Loucy (cell line): ENCODE measurements around the gene CLSTN2.

Experiments
- H2AFZ ChIP-seq: fragments of 200-600 bp; sonication (generic); 2 replicates; pipeline ENCODE4 v1.6.0; 2016; ENCODE audit warnings: antibody characterized with exemption, mild to moderate bottlenecking, low read length, moderate library complexity
- H3F3A ChIP-seq: fragments of 200-600 bp; 2 replicates; pipeline ENCODE4 v1.6.0; 2016; ENCODE audit warnings: antibody characterized with exemption, low read depth, mild to moderate bottlenecking
- H3K27me3 ChIP-seq: fragments of 200-600 bp; sonication (generic); 2 replicates; pipeline ENCODE4 v1.6.1; 2014; ENCODE audit warnings: low read length, mild to moderate bottlenecking; ENCODE audit not compliant: insufficient read depth, poor library complexity, severe bottlenecking
- H3K36me3 ChIP-seq: fragments of 200-600 bp; sonication (generic); 2 replicates; pipeline ENCODE4 v1.6.1; 2016; ENCODE audit warnings: low read length; ENCODE audit not compliant: insufficient read depth
- H3K4me1 ChIP-seq: fragments of 200-600 bp; sonication (generic); 2 replicates; pipeline ENCODE4 v1.5.1; 2014; ENCODE audit warnings: low read length, mild to moderate bottlenecking; ENCODE audit not compliant: insufficient read depth, poor library complexity, severe bottlenecking
- H3K4me2 ChIP-seq: fragments of 200-600 bp; sonication (generic); 2 replicates; pipeline ENCODE4 v1.6.0; 2014; ENCODE audit warnings: antibody characterized with exemption, low read length, low read depth, mild to moderate bottlenecking; ENCODE audit not compliant: poor library complexity, severe bottlenecking
- H3K4me3 ChIP-seq: fragments of 200-600 bp; sonication (generic); 2 replicates; pipeline ENCODE4 v1.5.1; 2014; ENCODE audit warnings: low read length, mild to moderate bottlenecking, mixed read lengths; ENCODE audit not compliant: poor library complexity, severe bottlenecking
- H3K79me2 ChIP-seq: fragments of 200-600 bp; sonication (generic); 2 replicates; pipeline ENCODE4 v1.6.1; 2014; ENCODE audit warnings: low read length; ENCODE audit not compliant: insufficient read depth
- H3K9ac ChIP-seq: fragments of 200-600 bp; sonication (generic); 2 replicates; pipeline ENCODE4 v1.6.0; 2014; ENCODE audit warnings: mild to moderate bottlenecking, low read depth, low read length, moderate library complexity; ENCODE audit not compliant: poor library complexity, severe bottlenecking
- H3K9me2 ChIP-seq: fragments of 200-600 bp; sonication (generic); replicated peaks from 2 replicates; pipeline ENCODE4 v1.6.1; 2016; ENCODE audit warnings: low read depth, low read length, mixed read lengths
- H3K9me3 ChIP-seq: fragments of 200-600 bp; sonication (generic); 2 replicates; pipeline ENCODE4 v1.6.1; 2014; ENCODE audit warnings: mild to moderate bottlenecking, antibody characterized with exemption, low read length, low read depth; ENCODE audit not compliant: insufficient read depth
- H4K20me1 ChIP-seq: fragments of 200-600 bp; sonication (generic); 2 replicates; pipeline ENCODE4 v1.6.0; 2014; ENCODE audit warnings: antibody characterized with exemption, low read length, mild to moderate bottlenecking; ENCODE audit not compliant: insufficient read depth, poor library complexity, severe bottlenecking
- CTCF ChIP-seq: fragments of 200-600 bp; sonication (generic); conservative IDR thresholded peaks from 2 replicates; pipeline ENCODE4 v1.5.1; 2014; ENCODE audit warnings: mild to moderate bottlenecking, antibody characterized with exemption, low read length
- EZH2phosphoT487 ChIP-seq: fragments of 200-600 bp; IDR thresholded peaks from 2 replicates; pipeline ENCODE4 v1.6.1; 2018; ENCODE audit warnings: antibody characterized with exemption, mild to moderate bottlenecking, moderate library complexity, borderline replicate concordance

Gene CLSTN2

GRCh38 chr3:140597364-140597763, 662.4 kb downstream of the CLSTN2 start:
- Histone ChIP-seq H3K9me3 (no peaks in the 10 kb centered on the region), H4K20me1 (no peaks in the 10 kb centered on the region), H2AFZ (no peak overlapping the region), H3K9me2 (no peaks in the 10 kb centered on the region), H3K9ac (no peak overlapping the region), H3K4me3 (no peak overlapping the region), H3K4me1 (no peaks in the 10 kb centered on the region), H3K4me2 (no peak overlapping the region), H3F3A (no peaks in the 10 kb centered on the region), H3K27me3 (no peaks in the 10 kb centered on the region), H3K36me3 (no peaks in the 10 kb centered on the region), H3K79me2 (no peaks in the 10 kb centered on the region)
- TF ChIP-seq CTCF (no peak), EZH2phosphoT487 (no peak)

GRCh38 chr3:140597792-140598191, 662.8 kb downstream of the CLSTN2 start:
- Histone ChIP-seq H2AFZ (no peak overlapping the region), H3K79me2 (no peaks in the 10 kb centered on the region), H3K4me2 (no peak overlapping the region)

GRCh38 chr3:140599009-140599408, 664.0 kb downstream of the CLSTN2 start:
- Histone ChIP-seq H3K4me3 (no peak overlapping the region), H3K79me2 (no peaks in the 10 kb centered on the region), H4K20me1 (no peaks in the 10 kb centered on the region), H3K27me3 (no peaks in the 10 kb centered on the region), H3K9me2 (no peaks in the 10 kb centered on the region), H2AFZ (no peak overlapping the region), H3K9ac (no peak overlapping the region), H3K36me3 (no peaks in the 10 kb centered on the region), H3K4me2 (no peak overlapping the region), H3F3A (no peaks in the 10 kb centered on the region), H3K4me1 (no peaks in the 10 kb centered on the region), H3K9me3 (no peaks in the 10 kb centered on the region)
- no peak for TF ChIP-seq CTCF
- TF ChIP-seq EZH2phosphoT487: no peak

More at GRCh38 chr3:140597792-140598191, 662.8 kb downstream of the CLSTN2 start:
- no peaks in the 10 kb centered on the region for H3F3A ChIP-seq
- no peak overlapping the region for H3K9ac ChIP-seq
- no peak overlapping the region for H3K4me3 ChIP-seq
- no peaks in the 10 kb centered on the region for H4K20me1 ChIP-seq
- no peaks in the 10 kb centered on the region for H3K9me2 ChIP-seq
- no peaks in the 10 kb centered on the region for H3K4me1 ChIP-seq
- H3K36me3 ChIP-seq: no peaks in the 10 kb centered on the region
- TF ChIP-seq CTCF (no peak), EZH2phosphoT487 (no peak)
- H3K27me3 ChIP-seq: no peaks in the 10 kb centered on the region
- H3K9me3 ChIP-seq: no peaks in the 10 kb centered on the region
